ENCODE data around the gene LRRTM4.

DNA sequence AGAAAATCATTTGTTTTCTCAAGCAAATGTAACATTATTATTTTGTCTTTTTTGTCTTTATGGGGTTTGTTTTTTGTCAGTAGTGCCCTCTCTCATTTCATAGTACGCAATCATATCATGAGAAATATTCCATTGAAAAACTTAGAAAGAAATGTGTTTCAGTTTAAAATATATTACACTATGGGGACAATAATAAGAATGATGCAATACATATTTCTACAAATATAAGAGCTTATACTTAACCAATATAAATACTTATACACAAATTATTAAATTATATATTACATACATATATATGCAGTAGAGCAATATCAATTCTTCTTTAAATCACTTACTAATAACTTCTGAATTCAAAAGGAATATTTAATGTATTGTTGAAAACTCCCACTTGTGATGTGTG lies 13.7 kb downstream of the LRRTM4 start:
- TF ChIP-seq EGR1 (IDR thresholded peaks at IDR 0.05; ENCODE audit: borderline replicate concordance in 1 of 2, low read depth in 2 of 2, low read length in 2 of 2) (no peak), TCF12 (IDR thresholded peaks at IDR 0.05; ENCODE audit: low read depth, low read length) (no peak), POLR2AphosphoS5 (IDR thresholded peaks at IDR 0.05; ENCODE audit: low read length) (no peak), RAD21 (IDR thresholded peaks at IDR 0.05; ENCODE audit: insufficient read depth, low read depth, low read length) (no peak), TARDBP (IDR thresholded peaks at IDR 0.05; ENCODE audit: borderline replicate concordance) (no peak), POLR2A (IDR thresholded peaks at IDR 0.05; ENCODE audit: low read depth, low read length) (no peak), CTCF (IDR thresholded peaks at IDR 0.05 in 2 of 3, conservative IDR thresholded peaks at IDR 0.05 in 1 of 3; ENCODE audit: control insufficient read depth in 2 of 3, extremely low read depth in 1 of 3, insufficient read depth in 1 of 3, low read depth in 3 of 3, low read length in 3 of 3) (no peak), HDGF (IDR thresholded peaks at IDR 0.05) (no peak), E2F4 (IDR thresholded peaks at IDR 0.05; ENCODE audit: low read depth, low read length) (no peak), SIN3A (IDR thresholded peaks at IDR 0.05; ENCODE audit: low read depth, low read length) (no peak)
- TF ChIP-seq, protein P1, sequence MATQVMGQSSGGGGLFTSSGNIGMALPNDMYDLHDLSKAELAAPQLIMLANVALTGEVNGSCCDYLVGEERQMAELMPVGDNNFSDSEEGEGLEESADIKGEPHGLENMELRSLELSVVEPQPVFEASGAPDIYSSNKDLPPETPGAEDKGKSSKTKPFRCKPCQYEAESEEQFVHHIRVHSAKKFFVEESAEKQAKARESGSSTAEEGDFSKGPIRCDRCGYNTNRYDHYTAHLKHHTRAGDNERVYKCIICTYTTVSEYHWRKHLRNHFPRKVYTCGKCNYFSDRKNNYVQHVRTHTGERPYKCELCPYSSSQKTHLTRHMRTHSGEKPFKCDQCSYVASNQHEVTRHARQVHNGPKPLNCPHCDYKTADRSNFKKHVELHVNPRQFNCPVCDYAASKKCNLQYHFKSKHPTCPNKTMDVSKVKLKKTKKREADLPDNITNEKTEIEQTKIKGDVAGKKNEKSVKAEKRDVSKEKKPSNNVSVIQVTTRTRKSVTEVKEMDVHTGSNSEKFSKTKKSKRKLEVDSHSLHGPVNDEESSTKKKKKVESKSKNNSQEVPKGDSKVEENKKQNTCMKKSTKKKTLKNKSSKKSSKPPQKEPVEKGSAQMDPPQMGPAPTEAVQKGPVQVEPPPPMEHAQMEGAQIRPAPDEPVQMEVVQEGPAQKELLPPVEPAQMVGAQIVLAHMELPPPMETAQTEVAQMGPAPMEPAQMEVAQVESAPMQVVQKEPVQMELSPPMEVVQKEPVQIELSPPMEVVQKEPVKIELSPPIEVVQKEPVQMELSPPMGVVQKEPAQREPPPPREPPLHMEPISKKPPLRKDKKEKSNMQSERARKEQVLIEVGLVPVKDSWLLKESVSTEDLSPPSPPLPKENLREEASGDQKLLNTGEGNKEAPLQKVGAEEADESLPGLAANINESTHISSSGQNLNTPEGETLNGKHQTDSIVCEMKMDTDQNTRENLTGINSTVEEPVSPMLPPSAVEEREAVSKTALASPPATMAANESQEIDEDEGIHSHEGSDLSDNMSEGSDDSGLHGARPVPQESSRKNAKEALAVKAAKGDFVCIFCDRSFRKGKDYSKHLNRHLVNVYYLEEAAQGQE (IDR thresholded peaks at IDR 0.05; ENCODE audit: low read depth, low read length): no peak

Measured in GM12878 (cell line).